Stomach (tissue), 9 donors: ENCODE measurements around the gene GLS. TPM values are rescaled to one million over a fixed set of nuclear protein-coding genes. Genes with fewer than 3 reads are reported as not detected.

ENCODE experiments used
- DNase-seq, 2 donors: peaks; one replicate each; pipeline versions ENCODE4 v3.0.0 to v3.0.0-alpha.2; 2013 to 2019
- H3K27ac ChIP-seq, 5 donors: fragments of 200-600 bp in 4 of 5; sonication (generic) in 4 of 5; one replicate each; pipeline ENCODE4 v1.5.1; 2013 to 2019; ENCODE audit warnings: mild to moderate bottlenecking in 1 of 5, moderate library complexity in 1 of 5
- H3K27me3 ChIP-seq, 3 donors: fragments of 200-600 bp; sonication (generic); one replicate each; pipeline ENCODE4 v1.5.1; 2017 to 2019; ENCODE audit warnings: mixed run types in 1 of 3
- H3K36me3 ChIP-seq, 4 donors: fragments of 200-600 bp; sonication (generic); 1 replicate in 3 of 4; 2 replicates in 1 of 4; pipeline ENCODE4 v1.5.1; 2016 to 2019
- H3K4me1 ChIP-seq, 4 donors: fragments of 200-600 bp; sonication (generic); one replicate each; pipeline ENCODE4 v1.5.1; 2016 to 2019
- H3K4me3 ChIP-seq, 4 donors: fragments of 200-600 bp; sonication (generic) in 3 of 4; one replicate each; pipeline ENCODE4 v1.5.1; 2016 to 2019; ENCODE audit warnings: mild to moderate bottlenecking in 1 of 4
- H3K9me3 ChIP-seq, 4 donors: fragments of 200-600 bp; sonication (generic); one replicate each; pipeline ENCODE4 v1.5.1; 2016 to 2019
- CTCF ChIP-seq, 7 experiments: fragments of 450-650 bp in 4 of 7; fragments of 200-600 bp in 3 of 7; sonication (generic) in 3 of 7; IDR thresholded peaks; one replicate each; pipeline ENCODE4 v1.5.1; 2016 to 2019; ENCODE audit warnings: antibody characterized with exemption in 7 of 7, control low read depth in 2 of 7, mild to moderate bottlenecking in 1 of 7
- EP300 ChIP-seq: sonication (generic); formaldehyde crosslinking; IDR thresholded peaks from one replicate; pipeline ENCODE4 v1.6.1; 2017; ENCODE audit warnings: antibody characterized with exemption
- POLR2A ChIP-seq, 4 donors: fragments of 450-650 bp; IDR thresholded peaks; one replicate each; pipeline ENCODE4 v1.6.1; 2016; ENCODE audit warnings: antibody characterized with exemption in 4 of 4, control low read depth in 2 of 4, mild to moderate bottlenecking in 1 of 4, moderate library complexity in 1 of 4
- POLR2AphosphoS5 ChIP-seq, 3 donors: sonication (generic); formaldehyde crosslinking; IDR thresholded peaks; one replicate each; pipeline ENCODE4 v1.6.1; 2016; ENCODE audit warnings: antibody characterized with exemption in 3 of 3
- WGBS, 5 donors: extraction: QIAGEN DNeasy Blood & Tissue Kit in 3 of 5; methylation state at CpG; one replicate each; pipeline versions ENCODE4 v1.1.5 to v1.1.7; 2013 to 2018; 5-methylcytosine and 5-hydroxymethylcytosine counted together
- intact Hi-C: fragments of 100-400 bp; cut with DNase I; formaldehyde crosslinking; loops from one replicate; pipeline ENCODE4 v1.15.1; 2023; ENCODE audit warnings: low total_unique reads
- polyA plus RNA-seq, 3 donors: library from polyadenylated mRNA; stranded (reverse); fragments of 200-250 nt; gene quantifications; one replicate each; pipeline ENCODE4 v1.2.3, GENCODE V29; 2013
- total RNA-seq, 5 donors: library from RNA; depleted of rRNA; stranded (reverse); fragments of >200 nt; gene quantifications; one replicate each; pipeline versions ENCODE4 v1.1.0 to v1.2.3, GENCODE V29; 2014 to 2016
- donor health status: healthy with polysubstance abuse.
- donor health status: Bipolar disorder and iron deficiency.
- donor health status: healthy.

The GLS gene
- total and polyA plus RNA-seq, 8 donors, result 9.6 to 353 (median 109) TPM

- no peak for DNase-seq
- H3K4me1 ChIP-seq, result peaks cover 0 to 85% (median 43%) of the 10 kb centered on the region in 4 donors
- no peak for TF ChIP-seq POLR2A (IDR thresholded peaks at IDR 0.05)
- no peak for TF ChIP-seq EP300
- no peak for TF ChIP-seq CTCF (IDR thresholded peaks at IDR 0.05)
- no peak for TF ChIP-seq POLR2AphosphoS5 (IDR thresholded peaks at IDR 0.05)
- H3K27me3 ChIP-seq, result no peaks in the 10 kb centered on the region
- intact Hi-C loops, result no loop called here
- 75 to 85% (median 81%) methylated on average over 3 of the region's 3 CpGs for WGBS, 5 donors
- no peaks in the 10 kb centered on the region for H3K36me3 ChIP-seq
- no peak overlapping the region for H3K4me3 ChIP-seq
- H3K27ac ChIP-seq, result no peak overlapping the region
- H3K9me3 ChIP-seq, result no peaks in the 10 kb centered on the region
Measured at GRCh38 chr2:190889175-190889943, 8.7 kb downstream of the GLS start.

DNA sequence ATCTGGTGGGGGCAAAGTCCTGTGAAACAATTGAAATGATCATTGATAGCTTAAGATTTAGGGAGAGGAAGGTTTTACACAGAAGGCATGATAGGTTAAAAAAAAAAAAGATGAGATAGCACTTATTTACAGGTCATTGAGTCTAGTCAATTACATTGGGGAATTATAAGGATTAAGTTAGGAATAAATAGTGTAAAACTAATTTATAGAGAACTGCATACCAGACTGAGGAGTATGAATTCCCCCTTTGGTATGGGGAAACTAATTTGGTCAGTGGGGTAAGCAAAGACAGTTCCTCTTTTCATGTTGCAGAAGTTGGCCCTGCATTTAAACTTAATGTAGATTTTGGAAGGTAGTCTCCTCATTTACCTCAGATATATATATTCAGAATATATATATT lies 10.8 kb downstream of the GLS start:
- H3K36me3 ChIP-seq, result peaks cover 0 to 12% (median 9%) of the 10 kb centered on the region in 4 donors
- H3K27me3 ChIP-seq, result no peaks in the 10 kb centered on the region
- intact Hi-C loops, result no loop called here
- H3K27ac ChIP-seq, result no peak overlapping the region
- no peak for DNase-seq
- no peak for TF ChIP-seq CTCF (IDR thresholded peaks at IDR 0.05)
- TF ChIP-seq EP300, result no peak
- TF ChIP-seq POLR2AphosphoS5 (IDR thresholded peaks at IDR 0.05), result no peak
- no peak for TF ChIP-seq POLR2A (IDR thresholded peaks at IDR 0.05)
- H3K4me3 ChIP-seq, result no peak overlapping the region
- no peaks in the 10 kb centered on the region for H3K9me3 ChIP-seq
- peaks cover 0 to 71% (median 38%) of the 10 kb centered on the region in 4 donors for H3K4me1 ChIP-seq

DNA sequence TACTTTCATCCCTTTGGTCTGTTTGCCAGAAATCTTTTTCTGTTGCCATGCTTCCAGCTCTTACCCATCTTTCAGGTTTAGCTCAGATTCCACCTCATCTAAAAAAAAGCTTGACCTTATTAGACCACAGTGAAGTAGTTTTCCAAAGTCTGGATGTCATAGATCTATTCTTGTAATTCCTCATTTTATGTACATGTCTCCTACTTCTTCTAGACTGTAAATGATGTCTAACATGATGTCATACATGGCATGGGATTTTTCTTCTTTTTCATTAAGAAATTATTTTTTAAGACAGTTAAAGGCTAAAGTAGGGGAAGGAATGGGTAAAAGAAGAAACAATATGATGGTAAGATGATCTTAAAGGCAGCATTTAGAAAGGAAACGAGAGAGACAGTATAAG lies 11.3 kb downstream of the GLS start:
- no peaks in the 10 kb centered on the region for H3K27me3 ChIP-seq
- DNase-seq, result no peak
- intact Hi-C loops, result no loop called here
- no peak overlapping the region for H3K4me3 ChIP-seq
- no peak for TF ChIP-seq POLR2A (IDR thresholded peaks at IDR 0.05)
- no peak for TF ChIP-seq EP300
- no peak for TF ChIP-seq CTCF (IDR thresholded peaks at IDR 0.05)
- TF ChIP-seq POLR2AphosphoS5 (IDR thresholded peaks at IDR 0.05), result no peak
- peaks cover 0 to 17% (median 12%) of the 10 kb centered on the region in 4 donors for H3K36me3 ChIP-seq
- H3K4me1 ChIP-seq, result peaks cover 0 to 71% (median 34%) of the 10 kb centered on the region in 4 donors
- no peak overlapping the region for H3K27ac ChIP-seq
- H3K9me3 ChIP-seq, result no peaks in the 10 kb centered on the region
- WGBS, 5 donors, result 77 to 91% (median 89%) methylated on average over 1 of the region's 1 CpG

DNA sequence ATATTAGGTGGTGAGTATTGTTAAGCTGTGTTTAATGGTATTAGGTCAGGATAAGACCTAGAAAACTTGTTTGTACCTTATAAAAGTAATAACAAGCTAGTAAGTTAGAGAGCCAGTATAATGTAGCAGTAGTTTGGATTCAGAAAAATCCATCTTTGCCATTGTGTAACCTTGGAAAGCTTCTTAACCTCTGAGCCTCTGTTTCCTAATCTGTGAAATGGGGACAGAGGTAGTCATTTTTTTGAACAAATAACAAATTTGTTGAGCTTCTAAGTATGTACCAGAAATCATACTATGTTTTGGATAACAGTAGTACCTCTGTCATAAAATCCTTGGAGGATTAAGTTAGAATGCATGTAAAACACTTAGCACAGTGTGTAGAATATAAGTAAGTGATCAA lies 12.5 kb downstream of the GLS start:
- Histone ChIP-seq H3K9me3 (no peaks in the 10 kb centered on the region), H3K27ac (no peak overlapping the region), H3K4me3 (no peak overlapping the region), H3K27me3 (no peaks in the 10 kb centered on the region), H3K4me1 (peaks cover 0 to 62% (median 24%) of the 10 kb centered on the region in 4 donors), H3K36me3 (peaks cover 0 to 20% (median 14%) of the 10 kb centered on the region in 4 donors)
- intact Hi-C loops, result no loop called here
- TF ChIP-seq POLR2AphosphoS5 (IDR thresholded peaks at IDR 0.05) (no peak), CTCF (IDR thresholded peaks at IDR 0.05) (no peak), EP300 (no peak), POLR2A (IDR thresholded peaks at IDR 0.05) (no peak)
- DNase-seq, result no peak
